Measurements from ENCODE around the gene SGTA.

SGTA gene

GRCh38 chr19:2720777-2721569 is 62.1 kb downstream of the SGTA start, which contains the start of gene DIRAS1:
DIRAS1 (minus strand) TSS chr19:2721372; CDS start chr19:2717806, 3,566 bp downstream.
- H3K27me3 ChIP-seq (ENCODE audit: low read length): no peaks in the 10 kb centered on the region
- no peak within 1 kb of the TSS for H3K9ac ChIP-seq (ENCODE audit: low read length)
- H3K9me2 ChIP-seq (replicated peaks; ENCODE audit: insufficient read depth, low read length): no peaks in the 10 kb centered on the region
- H3K4me2 ChIP-seq (ENCODE audit: low read depth, low read length, poor library complexity, severe bottlenecking): no peak within 1 kb of the TSS
- no peak within 1 kb of the TSS for H3K4me3 ChIP-seq (ENCODE audit: insufficient read depth, low read length, poor library complexity, severe bottlenecking)
- TF ChIP-seq, protein P1, sequence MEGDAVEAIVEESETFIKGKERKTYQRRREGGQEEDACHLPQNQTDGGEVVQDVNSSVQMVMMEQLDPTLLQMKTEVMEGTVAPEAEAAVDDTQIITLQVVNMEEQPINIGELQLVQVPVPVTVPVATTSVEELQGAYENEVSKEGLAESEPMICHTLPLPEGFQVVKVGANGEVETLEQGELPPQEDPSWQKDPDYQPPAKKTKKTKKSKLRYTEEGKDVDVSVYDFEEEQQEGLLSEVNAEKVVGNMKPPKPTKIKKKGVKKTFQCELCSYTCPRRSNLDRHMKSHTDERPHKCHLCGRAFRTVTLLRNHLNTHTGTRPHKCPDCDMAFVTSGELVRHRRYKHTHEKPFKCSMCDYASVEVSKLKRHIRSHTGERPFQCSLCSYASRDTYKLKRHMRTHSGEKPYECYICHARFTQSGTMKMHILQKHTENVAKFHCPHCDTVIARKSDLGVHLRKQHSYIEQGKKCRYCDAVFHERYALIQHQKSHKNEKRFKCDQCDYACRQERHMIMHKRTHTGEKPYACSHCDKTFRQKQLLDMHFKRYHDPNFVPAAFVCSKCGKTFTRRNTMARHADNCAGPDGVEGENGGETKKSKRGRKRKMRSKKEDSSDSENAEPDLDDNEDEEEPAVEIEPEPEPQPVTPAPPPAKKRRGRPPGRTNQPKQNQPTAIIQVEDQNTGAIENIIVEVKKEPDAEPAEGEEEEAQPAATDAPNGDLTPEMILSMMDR (IDR thresholded peaks at IDR 0.05; ENCODE audit: insufficient read depth, low read length, poor library complexity, severe bottlenecking): no peak
- no peak for TF ChIP-seq EZH2phosphoT487 (conservative IDR thresholded peaks at IDR 0.05; ENCODE audit: low read length)
- H3K36me3 ChIP-seq (ENCODE audit: low read length): no peaks in the 10 kb centered on the region
- H3K27ac ChIP-seq (ENCODE audit: low read depth, low read length): no peak within 1 kb of the TSS
- no peaks in the 10 kb centered on the region for H4K20me1 ChIP-seq (ENCODE audit: low read depth, low read length)
- H3K9me3 ChIP-seq (ENCODE audit: insufficient read depth, low read length): no peaks in the 10 kb centered on the region
- no peaks in the 10 kb centered on the region for H3F3A ChIP-seq (ENCODE audit: insufficient read depth)
- H2AFZ ChIP-seq (ENCODE audit: low read depth, low read length, severe bottlenecking): no peak within 1 kb of the TSS
- H3K79me2 ChIP-seq (ENCODE audit: insufficient read depth, low read length): no peaks in the 10 kb centered on the region

GRCh38 chr19:2719920-2720776 is 62.9 kb downstream of the SGTA start:
- no peaks in the 10 kb centered on the region for H4K20me1 ChIP-seq (ENCODE audit: low read depth, low read length)
- no peaks in the 10 kb centered on the region for H3F3A ChIP-seq (ENCODE audit: insufficient read depth)
- no peak overlapping the region for H3K4me3 ChIP-seq (ENCODE audit: insufficient read depth, low read length, poor library complexity, severe bottlenecking)
- no peak overlapping the region for H2AFZ ChIP-seq (ENCODE audit: low read depth, low read length, severe bottlenecking)
- no peaks in the 10 kb centered on the region for H3K36me3 ChIP-seq (ENCODE audit: low read length)
- H3K9me2 ChIP-seq (replicated peaks; ENCODE audit: insufficient read depth, low read length): no peaks in the 10 kb centered on the region
- no peak overlapping the region for H3K27ac ChIP-seq (ENCODE audit: low read depth, low read length)
- H3K27me3 ChIP-seq (ENCODE audit: low read length): no peaks in the 10 kb centered on the region
- peaks cover 4% of the 10 kb centered on the region; the same call in 1 of the 2 replicates for H3K9me3 ChIP-seq (ENCODE audit: insufficient read depth, low read length)
- no peak overlapping the region for H3K9ac ChIP-seq (ENCODE audit: low read length)
- no peak overlapping the region for H3K4me2 ChIP-seq (ENCODE audit: low read depth, low read length, poor library complexity, severe bottlenecking)
- TF ChIP-seq EZH2phosphoT487 (conservative IDR thresholded peaks at IDR 0.05; ENCODE audit: low read length): no peak
- TF ChIP-seq, protein P1 (IDR thresholded peaks at IDR 0.05; ENCODE audit: insufficient read depth, low read length, poor library complexity, severe bottlenecking): no peak
- H3K79me2 ChIP-seq (ENCODE audit: insufficient read depth, low read length): no peaks in the 10 kb centered on the region

DNA sequence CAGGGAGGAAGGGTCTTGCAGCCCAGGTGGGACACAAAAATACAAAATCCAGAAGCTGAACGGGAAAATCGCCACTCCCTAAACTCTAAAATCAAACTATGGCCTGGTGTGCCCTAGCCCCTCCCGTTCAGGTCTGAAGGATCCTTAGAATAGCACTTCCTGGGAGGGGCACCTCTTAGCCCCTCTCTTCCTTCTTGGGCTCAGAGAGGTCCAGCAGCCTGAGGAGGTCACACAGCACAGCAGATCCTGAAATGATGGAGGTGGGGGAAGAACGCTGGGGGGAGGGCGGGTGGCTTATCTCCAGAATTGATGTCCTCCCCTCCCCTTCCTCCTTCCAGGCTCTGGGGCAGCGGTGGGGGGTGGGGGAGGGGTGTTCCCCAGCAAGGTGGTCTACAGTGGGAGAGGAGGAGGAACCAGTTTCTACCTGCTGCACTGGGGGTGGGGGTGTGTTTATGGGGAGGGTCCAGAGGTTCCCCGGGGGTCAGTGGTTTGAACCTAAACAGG is 63.8 kb downstream of the SGTA start:
- TF ChIP-seq, protein P1 (IDR thresholded peaks at IDR 0.05; ENCODE audit: insufficient read depth, low read length, poor library complexity, severe bottlenecking): no peak
- no peak for TF ChIP-seq EZH2phosphoT487 (conservative IDR thresholded peaks at IDR 0.05; ENCODE audit: low read length)

More for the DNA sequence above, 63.8 kb downstream of the SGTA start:
- H3K36me3 ChIP-seq (ENCODE audit: low read length): no peaks in the 10 kb centered on the region
- H3K4me3 ChIP-seq (ENCODE audit: insufficient read depth, low read length, poor library complexity, severe bottlenecking): no peak overlapping the region
- H3K9me2 ChIP-seq (replicated peaks; ENCODE audit: insufficient read depth, low read length): no peaks in the 10 kb centered on the region
- H4K20me1 ChIP-seq (ENCODE audit: low read depth, low read length): no peaks in the 10 kb centered on the region
- H3K79me2 ChIP-seq (ENCODE audit: insufficient read depth, low read length): no peaks in the 10 kb centered on the region
- H3K4me2 ChIP-seq (ENCODE audit: low read depth, low read length, poor library complexity, severe bottlenecking): no peak overlapping the region
- H3K27me3 ChIP-seq (ENCODE audit: low read length): no peaks in the 10 kb centered on the region
- no peak overlapping the region for H3K27ac ChIP-seq (ENCODE audit: low read depth, low read length)
- H2AFZ ChIP-seq (ENCODE audit: low read depth, low read length, severe bottlenecking): no peak overlapping the region
- H3K9ac ChIP-seq (ENCODE audit: low read length): no peak overlapping the region
- peaks cover 5% of the 10 kb centered on the region; the same call in 1 of the 2 replicates for H3K9me3 ChIP-seq (ENCODE audit: insufficient read depth, low read length)
- no peaks in the 10 kb centered on the region for H3F3A ChIP-seq (ENCODE audit: insufficient read depth)

Measured in SU-DHL-6 (cell line).